ENCODE measurements around the gene COX7B2.

DNA sequence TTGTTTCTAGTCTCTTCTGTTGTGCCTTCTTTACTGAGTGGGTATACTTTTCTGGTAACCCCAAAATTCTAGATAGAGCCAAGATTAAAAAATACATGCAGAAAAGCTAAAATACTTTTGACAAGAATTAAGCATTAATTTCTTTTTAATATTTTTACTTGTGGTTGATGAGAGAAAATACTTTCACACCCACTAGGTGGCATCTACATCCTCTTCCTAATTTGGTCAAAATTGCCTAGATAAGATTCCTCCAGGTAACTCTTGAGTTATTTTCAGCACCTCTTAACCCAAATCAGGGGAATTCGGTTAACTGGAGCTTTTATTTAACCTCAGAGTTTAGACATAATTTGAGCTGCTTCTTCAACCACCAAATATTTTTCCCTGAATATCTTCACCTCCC, 28.4 kb upstream of the COX7B2 start:
- no peak for TF ChIP-seq EZH2 (IDR thresholded peaks at IDR 0.05; ENCODE audit: borderline replicate concordance, low read length)
- TF ChIP-seq, protein P1, sequence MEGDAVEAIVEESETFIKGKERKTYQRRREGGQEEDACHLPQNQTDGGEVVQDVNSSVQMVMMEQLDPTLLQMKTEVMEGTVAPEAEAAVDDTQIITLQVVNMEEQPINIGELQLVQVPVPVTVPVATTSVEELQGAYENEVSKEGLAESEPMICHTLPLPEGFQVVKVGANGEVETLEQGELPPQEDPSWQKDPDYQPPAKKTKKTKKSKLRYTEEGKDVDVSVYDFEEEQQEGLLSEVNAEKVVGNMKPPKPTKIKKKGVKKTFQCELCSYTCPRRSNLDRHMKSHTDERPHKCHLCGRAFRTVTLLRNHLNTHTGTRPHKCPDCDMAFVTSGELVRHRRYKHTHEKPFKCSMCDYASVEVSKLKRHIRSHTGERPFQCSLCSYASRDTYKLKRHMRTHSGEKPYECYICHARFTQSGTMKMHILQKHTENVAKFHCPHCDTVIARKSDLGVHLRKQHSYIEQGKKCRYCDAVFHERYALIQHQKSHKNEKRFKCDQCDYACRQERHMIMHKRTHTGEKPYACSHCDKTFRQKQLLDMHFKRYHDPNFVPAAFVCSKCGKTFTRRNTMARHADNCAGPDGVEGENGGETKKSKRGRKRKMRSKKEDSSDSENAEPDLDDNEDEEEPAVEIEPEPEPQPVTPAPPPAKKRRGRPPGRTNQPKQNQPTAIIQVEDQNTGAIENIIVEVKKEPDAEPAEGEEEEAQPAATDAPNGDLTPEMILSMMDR (IDR thresholded peaks at IDR 0.05; ENCODE audit: low read length), result peak; percentile 34
